ENCODE data around the gene ACTN2. TPM values are rescaled to one million over a fixed set of nuclear protein-coding genes. Genes with fewer than 3 reads are reported as not detected.

The ACTN2 gene
- total RNA-seq, 1 experiment from 2014 or later: not detected

GRCh38 chr1:236677641-236678235 lies 8.6 kb upstream of the ACTN2 start:
- H3K4me3 ChIP-seq (ENCODE audit: low read length): no peak overlapping the region
- H3K79me2 ChIP-seq (ENCODE audit: low read length): no peaks in the 10 kb centered on the region
- H3K9me3 ChIP-seq (ENCODE audit: low read length): no peaks in the 10 kb centered on the region
- no peaks in the 10 kb centered on the region for H3F3A ChIP-seq (ENCODE audit: low read length, unreplicated experiment)
- H3K36me3 ChIP-seq (ENCODE audit: low read depth, low read length): no peaks in the 10 kb centered on the region
- peaks cover 64% of the 10 kb centered on the region for H3K27me3 ChIP-seq (ENCODE audit: low read length)
- intact Hi-C loops (cut with micrococcal nuclease): no loop called here
- H3K9ac ChIP-seq (ENCODE audit: low read length): no peak overlapping the region
- no peak for ATAC-seq
- H2AFZ ChIP-seq (ENCODE audit: low read length): no peak overlapping the region
- no peak overlapping the region for H3K4me2 ChIP-seq (ENCODE audit: low read length)
- H4K20me1 ChIP-seq (ENCODE audit: low read length): no peaks in the 10 kb centered on the region
- CTCF ChIA-PET: no interaction called here
- no peaks in the 10 kb centered on the region for H3K9me2 ChIP-seq (replicated peaks; ENCODE audit: low read length)
- H3K4me1 ChIP-seq (ENCODE audit: insufficient read depth, low read length): no peaks in the 10 kb centered on the region
- H3K27ac ChIP-seq (ENCODE audit: low read length): no peak overlapping the region
- TF ChIP-seq CTCF (conservative IDR thresholded peaks at IDR 0.05; ENCODE audit: low read depth, low read length): no peak
- TF ChIP-seq EZH2phosphoT487 (IDR thresholded peaks at IDR 0.05; ENCODE audit: borderline replicate concordance, low read length): no peak
- TF ChIP-seq EZH2 (IDR thresholded peaks at IDR 0.05; ENCODE audit: low read length, unreplicated experiment): no peak
- no peak for DNase-seq
- BruUV-seq (replicated peaks): no TSS peak
- POLR2A ChIA-PET (ENCODE audit: unreplicated experiment): no interaction called here

GRCh38 chr1:236681219-236681618 lies 5.1 kb upstream of the ACTN2 start:
- Histone ChIP-seq H3K27ac (ENCODE audit: low read length) (no peak overlapping the region), H3K27me3 (ENCODE audit: low read length) (peaks cover 51% of the 10 kb centered on the region), H3F3A (ENCODE audit: low read length, unreplicated experiment) (no peaks in the 10 kb centered on the region), H3K36me3 (ENCODE audit: low read depth, low read length) (no peaks in the 10 kb centered on the region), H4K20me1 (ENCODE audit: low read length) (no peaks in the 10 kb centered on the region), H3K79me2 (ENCODE audit: low read length) (no peaks in the 10 kb centered on the region), H3K4me3 (ENCODE audit: low read length) (no peak overlapping the region), H3K4me2 (ENCODE audit: low read length) (no peak overlapping the region), H3K9me2 (replicated peaks; ENCODE audit: low read length) (no peaks in the 10 kb centered on the region), H3K4me1 (ENCODE audit: insufficient read depth, low read length) (no peaks in the 10 kb centered on the region), H3K9me3 (ENCODE audit: low read length) (no peaks in the 10 kb centered on the region), H2AFZ (ENCODE audit: low read length) (no peak overlapping the region), H3K9ac (ENCODE audit: low read length) (no peak overlapping the region)
- intact Hi-C loops (cut with micrococcal nuclease): no loop called here
- BruUV-seq (replicated peaks): no TSS peak
- CTCF ChIA-PET: no interaction called here
- DNase-seq (no peak), ATAC-seq (no peak)
- POLR2A ChIA-PET (ENCODE audit: unreplicated experiment): no interaction called here
- TF ChIP-seq EZH2phosphoT487 (IDR thresholded peaks at IDR 0.05; ENCODE audit: borderline replicate concordance, low read length) (no peak), CTCF (conservative IDR thresholded peaks at IDR 0.05; ENCODE audit: low read depth, low read length) (no peak), EZH2 (IDR thresholded peaks at IDR 0.05; ENCODE audit: low read length, unreplicated experiment) (no peak)

- no peak for TF ChIP-seq EZH2 (IDR thresholded peaks at IDR 0.05; ENCODE audit: low read length, unreplicated experiment)
- TF ChIP-seq EZH2phosphoT487 (IDR thresholded peaks at IDR 0.05; ENCODE audit: borderline replicate concordance, low read length): no peak
- TF ChIP-seq CTCF (conservative IDR thresholded peaks at IDR 0.05; ENCODE audit: low read depth, low read length): no peak
- POLR2A ChIA-PET (ENCODE audit: unreplicated experiment): no interaction called here
- Histone ChIP-seq H3K27ac (ENCODE audit: low read length) (no peak overlapping the region), H3K36me3 (ENCODE audit: low read depth, low read length) (no peaks in the 10 kb centered on the region), H3K79me2 (ENCODE audit: low read length) (no peaks in the 10 kb centered on the region), H3K4me1 (ENCODE audit: insufficient read depth, low read length) (no peaks in the 10 kb centered on the region), H3K9me2 (replicated peaks; ENCODE audit: low read length) (no peaks in the 10 kb centered on the region), H3F3A (ENCODE audit: low read length, unreplicated experiment) (no peaks in the 10 kb centered on the region), H3K4me2 (ENCODE audit: low read length) (no peak overlapping the region), H2AFZ (ENCODE audit: low read length) (no peak overlapping the region), H3K4me3 (ENCODE audit: low read length) (no peak overlapping the region), H3K9me3 (ENCODE audit: low read length) (no peaks in the 10 kb centered on the region), H3K9ac (ENCODE audit: low read length) (no peak overlapping the region), H3K27me3 (ENCODE audit: low read length) (peaks cover 63% of the 10 kb centered on the region), H4K20me1 (ENCODE audit: low read length) (no peaks in the 10 kb centered on the region)
- no TSS peak for BruUV-seq (replicated peaks)
- DNase-seq (no peak), ATAC-seq (no peak)
- intact Hi-C loops (cut with micrococcal nuclease): no loop called here
- CTCF ChIA-PET: no interaction called here
Observed at GRCh38 chr1:236685205-236685916, 938 bp upstream of the ACTN2 start.

Measured in PC-3 (cell line).